T-helper 1 cell treated with Interleukin-12 subunit alpha and Interleukin-12 subunit beta and Interleukin-4 antibody, amounts not matched to agents 30 μg/mL and 1 μg/mL, for 36 hours (primary cell): ENCODE measurements around the gene RAP2C.
"Not testable (repeated sequence)": the region's sequence is repeated elsewhere in the genome, so short reads cannot be mapped to it uniquely, and the experiment has no call there.

Experiments
- H3K27ac Mint-ChIP-seq: one replicate; pipeline ENCODE4 v1.8.0; 2021; ENCODE audit warnings: mild to moderate bottlenecking, mixed read lengths
- H3K27me3 Mint-ChIP-seq: one replicate; pipeline ENCODE4 v1.8.0; 2021; ENCODE audit warnings: low read depth, mixed read lengths
- H3K36me3 Mint-ChIP-seq: one replicate; pipeline ENCODE4 v1.8.0; 2021; ENCODE audit warnings: low read depth, mixed read lengths
- H3K4me1 Mint-ChIP-seq: one replicate; pipeline ENCODE4 v1.8.0; 2021; ENCODE audit warnings: low read depth, mixed read lengths
- H3K4me3 Mint-ChIP-seq: one replicate; pipeline ENCODE4 v1.8.0; 2021; ENCODE audit warnings: mild to moderate bottlenecking, moderate library complexity, mixed read lengths
- H3K9me3 Mint-ChIP-seq: one replicate; pipeline ENCODE4 v1.8.0; 2021; ENCODE audit warnings: mixed read lengths

RAP2C gene

GRCh38 chrX:132173647-132174046 lies 45.6 kb downstream of the RAP2C start:
- peaks cover 3% of the 10 kb centered on the region for H3K27me3 Mint-ChIP-seq
- H3K9me3 Mint-ChIP-seq = no peaks in the 10 kb centered on the region
- H3K27ac Mint-ChIP-seq = no peak overlapping the region
- H3K4me1 Mint-ChIP-seq = no peaks in the 10 kb centered on the region
- no peak overlapping the region for H3K4me3 Mint-ChIP-seq
- H3K36me3 Mint-ChIP-seq = no peaks in the 10 kb centered on the region

GRCh38 chrX:132171881-132172280 lies 47.4 kb downstream of the RAP2C start:
- Mint-ChIP-seq H3K27ac (no peak overlapping the region), H3K36me3 (no peaks in the 10 kb centered on the region), H3K4me3 (no peak overlapping the region), H3K9me3 (no peaks in the 10 kb centered on the region), H3K4me1 (no peaks in the 10 kb centered on the region), H3K27me3 (peaks cover 3% of the 10 kb centered on the region)

GRCh38 chrX:132171478-132171877 lies 47.8 kb downstream of the RAP2C start:
- Mint-ChIP-seq H3K4me3 (no peak overlapping the region), H3K4me1 (no peaks in the 10 kb centered on the region), H3K36me3 (no peaks in the 10 kb centered on the region), H3K27ac (no peak overlapping the region), H3K9me3 (no peaks in the 10 kb centered on the region), H3K27me3 (peaks cover 3% of the 10 kb centered on the region)

- Mint-ChIP-seq H3K4me1 (no peaks in the 10 kb centered on the region), H3K4me3 (no peak overlapping the region)
Measured at GRCh38 chrX:132169554-132169953, 49.7 kb downstream of the RAP2C start.

GRCh38 chrX:132165651-132166050 lies 53.6 kb downstream of the RAP2C start:
- no peaks in the 10 kb centered on the region for H3K27me3 Mint-ChIP-seq
- H3K9me3 Mint-ChIP-seq = no peaks in the 10 kb centered on the region
- no peaks in the 10 kb centered on the region for H3K4me1 Mint-ChIP-seq
- no peaks in the 10 kb centered on the region for H3K36me3 Mint-ChIP-seq
- no peak overlapping the region for H3K4me3 Mint-ChIP-seq
- no peak overlapping the region for H3K27ac Mint-ChIP-seq

More at GRCh38 chrX:132169554-132169953, 49.7 kb downstream of the RAP2C start:
- no peak overlapping the region for H3K27ac Mint-ChIP-seq
- no peaks in the 10 kb centered on the region for H3K9me3 Mint-ChIP-seq
- no peaks in the 10 kb centered on the region for H3K27me3 Mint-ChIP-seq
- no peaks in the 10 kb centered on the region for H3K36me3 Mint-ChIP-seq

GRCh38 chrX:132165005-132165404 lies 54.2 kb downstream of the RAP2C start:
- H3K4me1 Mint-ChIP-seq = no peaks in the 10 kb centered on the region
- H3K4me3 Mint-ChIP-seq = no peak overlapping the region
- H3K27ac Mint-ChIP-seq = no peak overlapping the region
- no peaks in the 10 kb centered on the region for H3K27me3 Mint-ChIP-seq
- no peaks in the 10 kb centered on the region for H3K36me3 Mint-ChIP-seq
- H3K9me3 Mint-ChIP-seq = no peaks in the 10 kb centered on the region

- H3K27ac Mint-ChIP-seq, H3K27me3 Mint-ChIP-seq, H3K4me3 Mint-ChIP-seq, H3K4me1 Mint-ChIP-seq, H3K9me3 Mint-ChIP-seq, H3K36me3 Mint-ChIP-seq: not testable (repeated sequence)
Measured at GRCh38 chrX:132163094-132163493, 56.2 kb downstream of the RAP2C start.

- Mint-ChIP-seq H3K4me3 (no peak overlapping the region), H3K27ac (no peak overlapping the region), H3K4me1 (no peaks in the 10 kb centered on the region), H3K36me3 (no peaks in the 10 kb centered on the region), H3K27me3 (no peaks in the 10 kb centered on the region), H3K9me3 (no peaks in the 10 kb centered on the region)
Measured at GRCh38 chrX:132153166-132153565, 66.1 kb downstream of the RAP2C start.
